Right lobe of liver (tissue), 4 donors: ENCODE measurements around the gene EPB41.
"Not testable (repeated sequence)": the region's sequence is repeated elsewhere in the genome, so short reads cannot be mapped to it uniquely, and the experiment has no call there.

Experiments used
- CTCF ChIP-seq, 4 donors: fragments of 200-600 bp in 3 of 4; fragments of 450-650 bp in 1 of 4; IDR thresholded peaks; one replicate each; pipeline versions ENCODE4 v1.5.1 to v1.8.0; 2016 to 2022; ENCODE audit warnings: antibody characterized with exemption in 4 of 4, mild to moderate bottlenecking in 2 of 4
- POLR2A ChIP-seq: fragments of 450-650 bp; IDR thresholded peaks from one replicate; pipeline ENCODE4 v1.6.1; 2017; ENCODE audit warnings: antibody characterized with exemption, mild to moderate bottlenecking
- donor health status: DM: no; HTN: no; CAD: no.
- donor health status: DM: no; HTN: no; CAD: no.
- donor health status: DM: no; HTN: yes; CAD: no.

GRCh38 chr1:28875134-28875533 is 39.2 kb upstream of the EPB41 start:
- not testable (repeated sequence) for TF ChIP-seq POLR2A; CTCF (IDR thresholded peaks at IDR 0.05)
